OCI-LY1 (cell line): ENCODE measurements around the gene LSMEM2.

Source experiments
- H2AFZ ChIP-seq: fragments of 200-600 bp; sonication (generic), shearing (Covaris generic); 2 replicates; pipeline ENCODE4 v1.6.0; 2014; ENCODE audit warnings: antibody characterized with exemption, mild to moderate bottlenecking, low read length
- H3F3A ChIP-seq: fragments of 200-600 bp; sonication (generic), shearing (Covaris generic); 2 replicates; pipeline ENCODE4 v1.6.0; 2014; ENCODE audit warnings: mild to moderate bottlenecking, antibody characterized with exemption, low read length, moderate library complexity; ENCODE audit not compliant: insufficient read depth
- H3K27ac ChIP-seq: fragments of 200-600 bp; sonication (generic); 2 replicates; pipeline ENCODE4 v1.5.1; 2014; ENCODE audit warnings: low read length, mixed run types, mild to moderate bottlenecking, low read depth; ENCODE audit not compliant: poor library complexity, severe bottlenecking
- H3K27me3 ChIP-seq: fragments of 200-600 bp; sonication (generic); 2 replicates; pipeline ENCODE4 v1.6.0; 2014; ENCODE audit warnings: antibody characterized with exemption, mild to moderate bottlenecking, low read length, moderate library complexity; ENCODE audit not compliant: insufficient read depth
- H3K36me3 ChIP-seq: fragments of 200-600 bp; sonication (generic); 2 replicates; pipeline ENCODE4 v1.6.1; 2014; ENCODE audit warnings: mild to moderate bottlenecking, antibody characterized with exemption, low read length, moderate library complexity, mixed read lengths; ENCODE audit not compliant: insufficient read depth
- H3K4me1 ChIP-seq: fragments of 200-600 bp; sonication (generic); 2 replicates; pipeline ENCODE4 v1.5.1; 2014; ENCODE audit warnings: mild to moderate bottlenecking, low read length, moderate library complexity; ENCODE audit not compliant: insufficient read depth, severe bottlenecking
- H3K4me2 ChIP-seq: fragments of 200-600 bp; sonication (generic), shearing (Covaris generic); 2 replicates; pipeline ENCODE4 v1.6.1; 2014; ENCODE audit warnings: low read length
- H3K4me3 ChIP-seq: fragments of 200-600 bp; sonication (generic); 2 replicates; pipeline ENCODE4 v1.5.1; 2014; ENCODE audit warnings: low read length, low read depth, mild to moderate bottlenecking, mixed read lengths; ENCODE audit not compliant: poor library complexity, severe bottlenecking
- H3K79me2 ChIP-seq: fragments of 200-600 bp; shearing (Covaris generic); 2 replicates; pipeline ENCODE4 v1.6.1; 2016; ENCODE audit warnings: mixed run types, low read length, mixed read lengths; ENCODE audit not compliant: insufficient read depth
- H3K9ac ChIP-seq: fragments of 200-600 bp; sonication (generic), shearing (Covaris generic); 2 replicates; pipeline ENCODE4 v1.6.1; 2014; ENCODE audit warnings: mild to moderate bottlenecking, low read length, mixed read lengths
- H3K9me2 ChIP-seq: fragments of 200-600 bp; sonication (generic), shearing (Covaris generic); 2 replicates; pipeline ENCODE4 v1.6.1; 2014; ENCODE audit warnings: low read depth, mild to moderate bottlenecking, low read length, mixed read lengths
- H3K9me3 ChIP-seq: fragments of 200-600 bp; shearing (Covaris generic); 2 replicates; pipeline ENCODE4 v1.6.1; 2014; ENCODE audit warnings: low read length, mixed read lengths
- H4K20me1 ChIP-seq: fragments of 200-600 bp; sonication (generic), shearing (Covaris generic); 2 replicates; pipeline ENCODE4 v1.6.0; 2016; ENCODE audit warnings: mild to moderate bottlenecking, low read length; ENCODE audit not compliant: insufficient read depth
- EZH2 ChIP-seq: fragments of 200-600 bp; sonication (generic), shearing (Covaris generic); IDR thresholded peaks from 2 replicates; pipeline ENCODE4 v1.8.0; 2017; ENCODE audit warnings: borderline replicate concordance, mixed run types, mild to moderate bottlenecking, antibody characterized with exemption, low read length, moderate library complexity, mixed read lengths
- TF ChIP-seq, protein P1 (sequence below): fragments of 200-600 bp; sonication (generic), shearing (Covaris generic); IDR thresholded peaks from 2 replicates; pipeline ENCODE4 v1.5.1; 2017; ENCODE audit warnings: mild to moderate bottlenecking, antibody characterized with exemption, low read length, moderate library complexity, mixed read lengths

Gene LSMEM2

DNA sequence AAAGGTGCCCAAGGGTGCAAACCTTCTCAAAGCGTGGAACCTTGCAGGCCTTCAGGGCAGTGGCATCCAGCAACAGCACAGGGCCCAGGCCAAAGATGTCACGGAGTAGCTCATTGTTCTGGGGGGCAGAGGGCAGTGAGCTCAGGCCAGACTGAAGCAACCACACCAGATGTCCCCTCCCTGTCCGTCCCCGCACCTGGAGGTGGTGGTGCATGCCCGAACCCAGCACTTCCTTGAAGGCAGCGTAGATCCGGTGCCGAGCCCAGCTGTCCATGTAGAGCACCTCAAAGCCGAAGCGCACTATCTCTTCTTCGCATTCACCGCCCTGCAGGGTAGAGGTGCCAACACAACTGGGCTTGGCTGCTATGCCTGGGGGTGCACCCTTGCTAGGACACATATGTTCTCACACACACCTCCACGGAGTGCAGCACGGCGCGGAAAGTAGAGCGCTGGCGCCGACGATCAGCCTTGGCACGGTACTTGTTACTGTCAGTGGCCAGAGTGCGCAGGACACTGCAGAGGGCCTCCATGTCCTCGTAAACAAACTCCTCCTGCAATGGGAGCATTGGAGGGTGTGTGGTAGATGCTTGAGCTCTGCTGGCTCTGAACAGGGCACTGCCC is 9.6 kb downstream of the LSMEM2 start:
- no peaks in the 10 kb centered on the region for H4K20me1 ChIP-seq
- no peaks in the 10 kb centered on the region for H3K9me3 ChIP-seq
- H3F3A ChIP-seq, result no peaks in the 10 kb centered on the region
- H3K36me3 ChIP-seq, result peaks cover 50% of the 10 kb centered on the region
- H3K27ac ChIP-seq, result no peak overlapping the region
- peaks cover 19% of the 10 kb centered on the region for H3K4me1 ChIP-seq
- H3K9me2 ChIP-seq, result no peaks in the 10 kb centered on the region
- H3K27me3 ChIP-seq, result no peaks in the 10 kb centered on the region
- H3K4me2 ChIP-seq, result no peak overlapping the region
- TF ChIP-seq EZH2, result no peak
- no peak overlapping the region for H3K9ac ChIP-seq
- no peak overlapping the region for H2AFZ ChIP-seq
- H3K4me3 ChIP-seq, result no peak overlapping the region
- H3K79me2 ChIP-seq, result peaks cover 10% of the 10 kb centered on the region

DNA sequence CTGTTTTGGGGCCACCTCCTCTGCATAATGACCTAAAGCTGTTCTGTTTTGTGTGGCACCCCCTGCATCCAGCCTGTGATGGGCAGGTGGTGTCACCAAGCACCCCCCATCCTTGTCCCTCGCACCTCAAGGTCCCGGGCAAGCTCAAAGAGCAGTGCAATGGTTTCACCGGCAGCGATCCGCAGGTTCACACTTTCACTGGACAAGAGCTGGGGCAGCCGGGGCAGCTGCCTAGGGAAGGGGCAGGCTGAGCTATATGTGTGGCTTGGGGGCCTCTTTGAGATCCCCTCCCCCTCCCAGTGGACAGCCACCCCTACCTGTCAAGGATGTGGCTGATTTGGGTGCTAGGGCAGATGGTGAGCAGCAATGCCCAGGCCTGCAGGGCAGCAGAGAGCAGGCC is 10.2 kb downstream of the LSMEM2 start:
- Histone ChIP-seq H3F3A (no peaks in the 10 kb centered on the region), H3K79me2 (peaks cover 10% of the 10 kb centered on the region), H3K9me3 (no peaks in the 10 kb centered on the region), H3K27me3 (no peaks in the 10 kb centered on the region), H3K27ac (no peak overlapping the region), H4K20me1 (no peaks in the 10 kb centered on the region), H3K4me3 (no peak overlapping the region), H3K4me1 (peaks cover 19% of the 10 kb centered on the region), H3K4me2 (no peak overlapping the region), H3K9ac (no peak overlapping the region), H3K36me3 (peaks cover 50% of the 10 kb centered on the region), H3K9me2 (no peaks in the 10 kb centered on the region), H2AFZ (no peak overlapping the region)
- TF ChIP-seq EZH2, result no peak
- TF ChIP-seq, protein P1, sequence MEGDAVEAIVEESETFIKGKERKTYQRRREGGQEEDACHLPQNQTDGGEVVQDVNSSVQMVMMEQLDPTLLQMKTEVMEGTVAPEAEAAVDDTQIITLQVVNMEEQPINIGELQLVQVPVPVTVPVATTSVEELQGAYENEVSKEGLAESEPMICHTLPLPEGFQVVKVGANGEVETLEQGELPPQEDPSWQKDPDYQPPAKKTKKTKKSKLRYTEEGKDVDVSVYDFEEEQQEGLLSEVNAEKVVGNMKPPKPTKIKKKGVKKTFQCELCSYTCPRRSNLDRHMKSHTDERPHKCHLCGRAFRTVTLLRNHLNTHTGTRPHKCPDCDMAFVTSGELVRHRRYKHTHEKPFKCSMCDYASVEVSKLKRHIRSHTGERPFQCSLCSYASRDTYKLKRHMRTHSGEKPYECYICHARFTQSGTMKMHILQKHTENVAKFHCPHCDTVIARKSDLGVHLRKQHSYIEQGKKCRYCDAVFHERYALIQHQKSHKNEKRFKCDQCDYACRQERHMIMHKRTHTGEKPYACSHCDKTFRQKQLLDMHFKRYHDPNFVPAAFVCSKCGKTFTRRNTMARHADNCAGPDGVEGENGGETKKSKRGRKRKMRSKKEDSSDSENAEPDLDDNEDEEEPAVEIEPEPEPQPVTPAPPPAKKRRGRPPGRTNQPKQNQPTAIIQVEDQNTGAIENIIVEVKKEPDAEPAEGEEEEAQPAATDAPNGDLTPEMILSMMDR, result no peak

DNA sequence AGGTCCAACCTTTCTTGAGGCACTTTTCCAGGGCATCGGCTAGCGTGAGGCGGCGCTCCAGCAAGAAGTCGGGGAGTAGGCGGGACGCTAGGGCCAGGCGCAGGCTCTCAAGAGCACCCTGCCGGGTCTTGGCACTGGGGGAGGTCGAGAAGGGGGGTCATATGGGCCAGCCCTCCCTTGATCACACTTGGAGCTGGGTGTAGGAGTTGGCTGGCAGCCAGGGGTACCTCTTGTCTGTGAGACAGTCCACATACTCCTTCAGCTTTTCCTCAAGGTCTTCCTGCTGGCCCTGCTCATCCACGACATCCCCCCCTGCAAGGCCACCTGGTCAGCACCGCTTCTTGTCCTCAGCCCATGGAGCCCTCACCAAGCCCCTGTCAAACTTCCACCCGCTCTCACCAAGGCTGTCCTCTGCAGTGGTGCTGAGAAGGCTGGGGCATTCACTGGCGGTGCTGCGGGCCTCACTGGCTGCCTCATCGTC is 11.3 kb downstream of the LSMEM2 start:
- 0 out of 2 replicates have a peak overlapping the region, but pooled peaks have one; percentile 95 for H3K4me2 ChIP-seq
- no peak overlapping the region for H3K9ac ChIP-seq
- peak overlapping the region; percentile 99 for H3K4me3 ChIP-seq
- peaks cover 10% of the 10 kb centered on the region for H3K79me2 ChIP-seq
- H3K27me3 ChIP-seq, result no peaks in the 10 kb centered on the region
- no peaks in the 10 kb centered on the region for H3K9me2 ChIP-seq
- H3K36me3 ChIP-seq, result peaks cover 50% of the 10 kb centered on the region
- H2AFZ ChIP-seq, result no peak overlapping the region
- H3K4me1 ChIP-seq, result peaks cover 19% of the 10 kb centered on the region
- H3K9me3 ChIP-seq, result no peaks in the 10 kb centered on the region
- TF ChIP-seq, protein P1, result no peak
- no peak for TF ChIP-seq EZH2
- H3K27ac ChIP-seq, result no peak overlapping the region
- H4K20me1 ChIP-seq, result no peaks in the 10 kb centered on the region
- H3F3A ChIP-seq, result no peaks in the 10 kb centered on the region
